ENCODE results near the gene PLK5.

Gene PLK5

DNA sequence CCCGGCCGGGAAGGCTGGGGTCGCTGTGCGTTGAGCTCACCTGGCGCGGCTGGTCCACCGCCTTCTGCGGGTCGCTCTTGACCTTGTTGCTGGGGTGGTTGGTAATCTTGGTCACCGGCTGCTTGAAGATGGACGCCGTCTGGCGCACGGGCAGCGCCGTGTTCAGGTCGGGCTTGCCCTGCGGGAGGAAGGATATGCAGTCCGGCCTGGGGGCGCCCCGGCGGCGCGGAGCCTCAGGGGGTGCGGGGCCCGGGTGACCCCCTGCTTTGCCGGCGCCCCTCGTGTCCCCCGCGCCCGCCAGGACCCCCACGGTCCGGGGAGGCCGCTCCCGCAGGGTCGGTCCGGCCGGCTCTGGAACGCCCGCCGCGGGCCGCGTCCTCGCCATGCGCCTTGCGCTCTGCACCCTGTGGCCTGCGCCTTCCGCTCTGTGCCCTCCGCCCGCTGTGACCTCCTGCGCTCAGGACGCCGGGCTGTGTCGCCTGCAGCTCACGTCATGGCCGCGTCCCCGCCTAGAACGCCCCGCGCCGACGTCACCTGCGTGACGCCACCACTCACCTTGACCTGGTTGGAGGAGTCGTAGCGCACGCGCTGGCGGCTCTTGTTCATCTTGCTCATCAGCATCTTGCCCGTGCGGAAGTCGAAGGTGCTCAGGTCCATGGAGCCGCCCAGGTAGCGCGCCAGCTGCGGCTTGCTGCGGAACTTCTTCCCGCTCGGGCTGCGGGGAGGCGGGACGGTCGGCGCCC lies 60.8 kb downstream of the PLK5 start:
- H3K9me3 ChIP-seq (ENCODE audit: control insufficient read depth, low read length), result no peaks in the 10 kb centered on the region
- TF ChIP-seq CTCF (IDR thresholded peaks at IDR 0.05), result no peak
- no peak overlapping the region for H3K9ac ChIP-seq
- H3K27ac ChIP-seq, result no peak overlapping the region
- H3K27me3 ChIP-seq (ENCODE audit: control insufficient read depth, insufficient read depth, low read length), result no peaks in the 10 kb centered on the region
- H3K4me2 ChIP-seq (ENCODE audit: low read length), result no peak overlapping the region
- H3K36me3 ChIP-seq (ENCODE audit: control insufficient read depth, insufficient read depth, low read length), result no peaks in the 10 kb centered on the region
- H3K4me3 ChIP-seq (ENCODE audit: low read depth, low read length), result no peak overlapping the region
- H3K4me1 ChIP-seq, result no peaks in the 10 kb centered on the region
- peaks cover 54% of the 10 kb centered on the region for H3K79me2 ChIP-seq
- no peak overlapping the region for H2AFZ ChIP-seq

DNA sequence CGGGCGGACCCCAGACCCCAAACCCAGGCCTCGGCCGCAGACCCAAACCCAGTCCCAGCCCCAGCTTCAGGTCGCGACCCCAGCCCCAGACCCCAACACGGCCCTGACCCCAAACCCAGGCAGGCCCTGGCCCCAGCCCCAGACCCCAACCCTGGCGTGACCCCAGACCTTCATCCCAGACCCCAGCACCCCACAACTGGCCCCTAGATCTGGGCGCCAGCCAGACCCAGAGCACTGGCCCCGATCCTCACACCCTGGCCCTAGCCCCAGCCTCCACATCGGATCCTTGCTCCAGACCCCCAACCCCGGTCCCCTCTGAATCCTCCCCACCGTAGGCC lies 61.3 kb downstream of the PLK5 start:
- Histone ChIP-seq H3K4me2 (ENCODE audit: low read length) (no peak overlapping the region), H3K4me3 (ENCODE audit: low read depth, low read length) (no peak overlapping the region), H3K27ac (no peak overlapping the region), H3K36me3 (ENCODE audit: control insufficient read depth, insufficient read depth, low read length) (no peaks in the 10 kb centered on the region), H3K9ac (no peak overlapping the region), H3K9me3 (ENCODE audit: control insufficient read depth, low read length) (no peaks in the 10 kb centered on the region), H3K4me1 (no peaks in the 10 kb centered on the region), H3K27me3 (ENCODE audit: control insufficient read depth, insufficient read depth, low read length) (no peaks in the 10 kb centered on the region), H3K79me2 (peaks cover 54% of the 10 kb centered on the region), H2AFZ (no peak overlapping the region)
- TF ChIP-seq CTCF (IDR thresholded peaks at IDR 0.05), result no peak
